ENCODE measurements around the gene PRPS1L1. TPM values are rescaled to one million over a fixed set of nuclear protein-coding genes. Genes with fewer than 3 reads are reported as not detected.

The PRPS1L1 gene
- total RNA-seq, 1 experiment from 2014 or later = not detected

- Mint-ChIP-seq H3K27me3 (ENCODE audit: low read depth) (no peaks in the 10 kb centered on the region), H3K4me3 (no peak overlapping the region), H3K36me3 (ENCODE audit: insufficient read depth in 1 of 3, low read depth in 3 of 3) (no peaks in the 10 kb centered on the region), H3K4me1 (peaks cover 0 to 4% of the 10 kb centered on the region in 2 experiments; a peak in 1 of 4 replicates), H3K27ac (no peak overlapping the region), H3K9me3 (no peaks in the 10 kb centered on the region; a peak in 1 of 5 replicates)
- no peak overlapping the region for H2BK12ac ChIP-seq (ENCODE audit: insufficient read length, low read depth, low read length)
- no peak overlapping the region for H2BK15ac ChIP-seq (ENCODE audit: low read depth, low read length)
- H4K20me1 ChIP-seq (ENCODE audit: control insufficient read depth, insufficient read depth, insufficient read length) = no peaks in the 10 kb centered on the region
- H2BK20ac ChIP-seq (ENCODE audit: low read depth, low read length, poor library complexity, severe bottlenecking) = no peak overlapping the region
- H3K23me2 ChIP-seq (ENCODE audit: insufficient read length, low read depth, low read length, poor library complexity, severe bottlenecking) = no peaks in the 10 kb centered on the region
- no peak overlapping the region for H2AFZ ChIP-seq (ENCODE audit: low read length)
- no peak overlapping the region for H4K5ac ChIP-seq (ENCODE audit: insufficient read length, low read depth, low read length)
- no peak overlapping the region for H3K56ac ChIP-seq (ENCODE audit: insufficient read length, low read depth, low read length)
- no peaks in the 10 kb centered on the region for H3K27me3 ChIP-seq (ENCODE audit: insufficient read depth, low read length)
- no peak overlapping the region for H2BK5ac ChIP-seq (ENCODE audit: insufficient read length, low read length)
- no peaks in the 10 kb centered on the region for H3K4me1 ChIP-seq (ENCODE audit: insufficient read depth, low read length)
- no peak overlapping the region for H3K4ac ChIP-seq (ENCODE audit: low read depth, low read length)
- no peak overlapping the region for H3K23ac ChIP-seq (ENCODE audit: insufficient read length, low read depth, low read length)
- no peak overlapping the region for H3K9ac ChIP-seq (ENCODE audit: extremely low read depth, insufficient read length, low read length)
- no peak overlapping the region for H3K4me2 ChIP-seq (ENCODE audit: insufficient read depth, insufficient read length, low read length)
- H2BK120ac ChIP-seq (ENCODE audit: low read depth, low read length, poor library complexity, severe bottlenecking) = no peak overlapping the region
- no CpG with 5 or more reads among the region's 1 CpG for WGBS (ENCODE audit: extremely low coverage, insufficient read length, low lambda C conversion rate)
- no peaks in the 10 kb centered on the region for H3K79me1 ChIP-seq (ENCODE audit: insufficient read depth, low read depth, low read length, poor library complexity, severe bottlenecking)
- no peak overlapping the region for H3K18ac ChIP-seq (ENCODE audit: insufficient read length, low read depth, low read length)
- no peak overlapping the region for H4K91ac ChIP-seq (ENCODE audit: insufficient read length, low read depth, low read length)
- no peak overlapping the region for H3T11ph ChIP-seq (ENCODE audit: low read length)
- H3K27ac ChIP-seq (ENCODE audit: insufficient read length, low read depth, low read length) = no peak overlapping the region
- H3K9me3 ChIP-seq (ENCODE audit: control insufficient read depth, low read depth, low read length) = no peaks in the 10 kb centered on the region
- H2AK5ac ChIP-seq (ENCODE audit: insufficient read length, low read length) = no peak overlapping the region
- TF ChIP-seq CTCF (conservative IDR thresholded peaks at IDR 0.05) = no peak
- H4K8ac ChIP-seq (replicated peaks; ENCODE audit: insufficient read length, low read depth, low read length) = no peak overlapping the region
- H3K14ac ChIP-seq (ENCODE audit: insufficient read depth, low read length) = no peak overlapping the region
- no peak for DNase-seq
- H3K79me2 ChIP-seq (ENCODE audit: insufficient read depth, low read length) = no peaks in the 10 kb centered on the region
These were observed 3.1 kb upstream of the PRPS1L1 start for GRCh38 chr7:18030758-18031157.
